K562 (cell line): ENCODE data around the gene SLC25A10. TPM values are rescaled to one million over a fixed set of nuclear protein-coding genes. Genes with fewer than 3 reads are reported as not detected.

ENCODE experiments used
- ATF7 ChIP-seq: fragments of 450-650 bp; IDR thresholded peaks from 2 replicates; pipeline ENCODE4 v1.7.1; 2014; ENCODE audit warnings: mild to moderate bottlenecking, moderate library complexity
- CC2D1A ChIP-seq: fragments of 450-650 bp; IDR thresholded peaks from 2 replicates; pipeline ENCODE4 v1.6.1; 2017; ENCODE audit warnings: mild to moderate bottlenecking
- CREM ChIP-seq: IDR thresholded peaks from 2 replicates; pipeline ENCODE4 v1.6.1; 2014; ENCODE audit warnings: antibody characterized with exemption, low read depth
- CTBP1 ChIP-seq: fragments of 450-650 bp; IDR thresholded peaks from 2 replicates; pipeline ENCODE4 v1.6.1; 2016; ENCODE audit warnings: borderline replicate concordance
- E2F3 ChIP-seq: fragments of 250-450 bp; sonication (Bioruptor Pico); IDR thresholded peaks from 2 replicates; pipeline ENCODE4 v1.4.0; 2020; ENCODE audit warnings: mild to moderate bottlenecking
- ELF1 ChIP-seq: fragments of 200-800 bp; sonication (Bioruptor generic); IDR thresholded peaks from 2 replicates; pipeline ENCODE4 v1.6.1; 2016; ENCODE audit warnings: missing genetic modification characterization, missing compliant biosample characterization
- FOS ChIP-seq: IDR thresholded peaks from 3 replicates; pipeline ENCODE4 v1.6.1; 2011; ENCODE audit not compliant: insufficient read length; ENCODE audit errors: extremely low read depth
- FOXA1 ChIP-seq: fragments of 450-650 bp; IDR thresholded peaks from 2 replicates; pipeline ENCODE4 v1.6.1; 2016; ENCODE audit warnings: mild to moderate bottlenecking, borderline replicate concordance
- JUND ChIP-seq, 2 experiments: IDR thresholded peaks; 2 replicates in 1 of 2; 3 replicates in 1 of 2; pipeline ENCODE4 v1.6.1; 2011; ENCODE audit warnings: borderline replicate concordance in 2 of 2, low read depth in 2 of 2, low read length in 2 of 2, improper control_type of control experiment in 1 of 2, missing biosample characterization in 1 of 2, missing genetic modification characterization in 1 of 2, missing genetic modification reagents in 1 of 2
- LARP7 ChIP-seq: fragments of 450-650 bp; IDR thresholded peaks from 2 replicates; pipeline ENCODE4 v1.6.1; 2016
- MBD2 ChIP-seq: sonication (generic); IDR thresholded peaks from 2 replicates; pipeline ENCODE4 v1.6.1; 2016; ENCODE audit warnings: low read depth, borderline replicate concordance
- MED1 ChIP-seq: sonication (generic); formaldehyde crosslinking; IDR thresholded peaks from 2 replicates; pipeline ENCODE4 v1.8.1; 2023; ENCODE audit warnings: missing genetic modification reagents, borderline replicate concordance
- MTA3 ChIP-seq: fragments of 450-650 bp; formaldehyde crosslinking; IDR thresholded peaks from 2 replicates; pipeline ENCODE4 v1.6.1; 2017; ENCODE audit warnings: mild to moderate bottlenecking, borderline replicate concordance
- NCOA1 ChIP-seq: fragments of 450-650 bp; IDR thresholded peaks from 2 replicates; pipeline ENCODE4 v1.6.1; 2016; ENCODE audit warnings: low read depth
- NCOR1 ChIP-seq: fragments of 450-650 bp; IDR thresholded peaks from 2 replicates; pipeline ENCODE4 v1.6.1; 2016; ENCODE audit warnings: mild to moderate bottlenecking, moderate library complexity
- POLR2B ChIP-seq: fragments of 450-650 bp; IDR thresholded peaks from 2 replicates; pipeline ENCODE4 v1.6.1; 2018; ENCODE audit warnings: low read depth; ENCODE audit not compliant: partially characterized antibody
- RCOR1 ChIP-seq, 2 experiments: IDR thresholded peaks; 2 replicates each; pipeline ENCODE4 v1.6.1; 2012; ENCODE audit warnings: low read depth in 2 of 2, low read length in 2 of 2, borderline replicate concordance in 1 of 2, improper control_type of control experiment in 1 of 2
- STAT5A ChIP-seq: IDR thresholded peaks from 2 replicates; pipeline ENCODE4 v1.6.1; 2012; ENCODE audit warnings: low read length, inconsistent platforms, borderline replicate concordance
- TARDBP ChIP-seq: fragments of 450-650 bp; IDR thresholded peaks from 2 replicates; pipeline ENCODE4 v1.6.1; 2016
- YY1 ChIP-seq, 3 experiments: IDR thresholded peaks; 2 replicates each; pipeline ENCODE4 v1.6.1; 2011; ENCODE audit warnings: low read length in 2 of 3, mild to moderate bottlenecking in 2 of 3, moderate library complexity in 2 of 3, borderline replicate concordance in 1 of 3, control low read depth in 1 of 3, low read depth in 1 of 3; ENCODE audit not compliant: insufficient read depth in 3 of 3, insufficient replicate concordance in 2 of 3, control insufficient read depth in 1 of 3, insufficient read length in 1 of 3; ENCODE audit errors: extremely low read depth in 1 of 3
- ZFP36 ChIP-seq: fragments of 150-350 bp; IDR thresholded peaks from 2 replicates; pipeline ENCODE4 v1.6.1; 2018; ENCODE audit warnings: low read length, low read depth; ENCODE audit not compliant: partially characterized antibody
- ZNF384 ChIP-seq: IDR thresholded peaks from 2 replicates; pipeline ENCODE4 v1.6.1; 2012; ENCODE audit warnings: low read depth, low read length, improper control_type of control experiment
- ZNF507 ChIP-seq: conservative IDR thresholded peaks from 2 replicates; pipeline ENCODE4 v1.6.1; 2017; ENCODE audit warnings: missing genetic modification characterization, missing compliant biosample characterization
- ZNF766 ChIP-seq: fragments of 200-800 bp; sonication (Bioruptor generic); conservative IDR thresholded peaks from 2 replicates; pipeline ENCODE4 v1.6.1; 2016; ENCODE audit warnings: missing genetic modification characterization, missing compliant biosample characterization
- polyA plus RNA-seq, 8 experiments: library from polyadenylated mRNA; depleted of rRNA in 4 of 8; stranded (reverse) in 5 of 8; unstranded in 3 of 8; fragments of >200 nt; fragmentation: Nextera tagmentation in 2 of 8; fragmentation: Illumina TruSeq in 1 of 8; extraction: Ambion mirVana in 2 of 8; extraction: Trizol in 1 of 8; gene quantifications; 2 replicates each; pipeline versions ENCODE4 v1.2.1 to v1.2.3, GENCODE V29; 2011 to 2014; ENCODE audit warnings: inconsistent platforms in 1 of 8, missing spikeins in 1 of 8
- total RNA-seq, 7 experiments: library from RNA; depleted of rRNA in 6 of 7; stranded (reverse); fragments of >200 nt in 6 of 7; fragmentation: Illumina TruSeq in 2 of 7; extraction: Trizol in 2 of 7; gene quantifications; 2 replicates each; pipeline versions ENCODE4 v1.2.1 to v1.2.3, GENCODE V29; 2011 to 2021; ENCODE audit warnings: low replicate concordance in 1 of 7
- TF ChIP-seq, protein P1 (sequence below): sonication (generic); formaldehyde crosslinking; IDR thresholded peaks from 2 replicates; pipeline ENCODE4 v1.9.0; 2022; ENCODE audit warnings: mild to moderate bottlenecking, missing genetic modification reagents
- TF ChIP-seq, protein P2 (sequence below): fragments of 450-650 bp; IDR thresholded peaks from 2 replicates; pipeline ENCODE4 v1.6.1; 2016; ENCODE audit warnings: low read depth, mild to moderate bottlenecking, moderate library complexity
- TF ChIP-seq, protein P3 (sequence below): fragments of 250-450 bp; sonication (Bioruptor Pico); IDR thresholded peaks from 2 replicates; pipeline ENCODE4 v1.4.0; 2020; ENCODE audit warnings: borderline replicate concordance

Gene SLC25A10
- total and polyA plus RNA-seq, 9 of the 15 experiments (the other 6 are each of a cell fraction or from before 2014, with no cell fraction given), result 0.10 to 85.6 (median 34.3) TPM

DNA sequence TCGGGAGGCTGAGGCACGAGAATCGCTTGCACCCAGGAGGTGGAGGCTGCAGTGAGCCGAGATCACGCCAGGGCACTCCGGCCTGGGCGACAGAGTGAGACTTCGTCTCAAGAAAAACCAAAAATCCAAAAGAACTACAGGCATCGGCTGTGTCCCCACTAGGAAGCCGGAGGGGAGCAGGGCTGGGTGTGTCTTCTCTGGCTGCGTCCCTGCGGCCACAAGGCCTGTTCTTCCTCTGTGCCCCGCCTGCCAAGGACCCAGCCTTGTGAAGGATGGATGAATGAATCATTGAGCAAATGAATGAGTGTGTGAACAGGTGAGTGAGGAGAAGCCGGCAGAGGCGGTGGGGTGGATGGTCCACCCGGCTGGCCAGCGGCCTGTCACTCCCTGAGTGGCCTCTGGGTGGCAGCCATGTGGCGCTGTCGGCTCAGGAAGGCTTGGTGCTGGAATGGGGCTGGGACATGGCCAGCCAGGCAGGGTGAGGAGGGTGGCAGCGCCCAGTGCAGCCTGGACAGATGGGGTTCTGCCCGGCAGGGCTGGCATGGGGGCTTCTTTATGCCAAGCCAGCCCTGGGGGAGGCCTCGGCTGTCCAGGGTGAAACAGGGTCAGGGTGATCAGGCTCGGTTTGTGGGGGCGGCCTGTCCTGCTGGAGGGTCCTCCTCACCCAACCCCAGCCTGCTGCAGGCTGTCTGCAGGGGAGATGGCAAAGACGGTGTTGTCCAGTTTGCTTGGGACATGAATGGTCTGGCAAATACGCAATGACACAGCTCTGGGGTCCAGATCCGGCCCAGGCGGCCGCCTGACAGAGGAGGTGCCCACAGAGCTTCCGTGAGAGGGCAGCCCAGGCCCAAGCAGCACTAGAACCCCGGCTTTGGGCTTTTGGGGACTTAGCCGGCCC lies 21.7 kb downstream of the SLC25A10 start (continued):
- no peak for TF ChIP-seq MBD2
- no peak for TF ChIP-seq NCOR1
- no peak for TF ChIP-seq MED1 (CRISPR knock-in tag)
- 0 out of 2 replicates have a peak, but pooled peaks have one; percentile 24 for TF ChIP-seq CREM
- peak; percentile 69; the same call in 1 of the 2 replicates for TF ChIP-seq CTBP1
- TF ChIP-seq, protein P1, sequence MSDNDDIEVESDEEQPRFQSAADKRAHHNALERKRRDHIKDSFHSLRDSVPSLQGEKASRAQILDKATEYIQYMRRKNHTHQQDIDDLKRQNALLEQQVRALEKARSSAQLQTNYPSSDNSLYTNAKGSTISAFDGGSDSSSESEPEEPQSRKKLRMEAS (CRISPR knock-in tag), result peak; percentile 20; the same call in 1 of the 2 replicates
- peak; percentile 77 for TF ChIP-seq CC2D1A
- no peak for TF ChIP-seq FOXA1
- TF ChIP-seq ELF1 (tag), result no peak
- no peak for TF ChIP-seq FOS
- no peak for TF ChIP-seq LARP7
- TF ChIP-seq, protein P2, sequence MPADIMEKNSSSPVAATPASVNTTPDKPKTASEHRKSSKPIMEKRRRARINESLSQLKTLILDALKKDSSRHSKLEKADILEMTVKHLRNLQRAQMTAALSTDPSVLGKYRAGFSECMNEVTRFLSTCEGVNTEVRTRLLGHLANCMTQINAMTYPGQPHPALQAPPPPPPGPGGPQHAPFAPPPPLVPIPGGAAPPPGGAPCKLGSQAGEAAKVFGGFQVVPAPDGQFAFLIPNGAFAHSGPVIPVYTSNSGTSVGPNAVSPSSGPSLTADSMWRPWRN, result no peak
- no peak for TF ChIP-seq NCOA1
- TF ChIP-seq TARDBP, result no peak
- TF ChIP-seq, protein P3, sequence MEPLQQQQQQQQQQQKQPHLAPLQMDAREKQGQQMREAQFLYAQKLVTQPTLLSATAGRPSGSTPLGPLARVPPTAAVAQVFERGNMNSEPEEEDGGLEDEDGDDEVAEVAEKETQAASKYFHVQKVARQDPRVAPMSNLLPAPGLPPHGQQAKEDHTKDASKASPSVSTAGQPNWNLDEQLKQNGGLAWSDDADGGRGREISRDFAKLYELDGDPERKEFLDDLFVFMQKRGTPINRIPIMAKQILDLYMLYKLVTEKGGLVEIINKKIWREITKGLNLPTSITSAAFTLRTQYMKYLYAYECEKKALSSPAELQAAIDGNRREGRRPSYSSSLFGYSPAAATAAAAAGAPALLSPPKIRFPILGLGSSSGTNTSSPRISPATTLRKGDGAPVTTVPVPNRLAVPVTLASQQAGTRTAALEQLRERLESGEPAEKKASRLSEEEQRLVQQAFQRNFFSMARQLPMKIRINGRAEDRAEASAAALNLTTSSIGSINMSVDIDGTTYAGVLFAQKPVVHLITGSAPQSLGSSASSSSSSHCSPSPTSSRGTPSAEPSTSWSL, result no peak
- no peak for TF ChIP-seq ZNF766
- TF ChIP-seq JUND (IDR thresholded peaks at IDR 0.05; ENCODE audit: borderline replicate concordance, low read depth, low read length), result peak; percentile 54
- TF ChIP-seq JUND (tag; IDR thresholded peaks at IDR 0.05; ENCODE audit: borderline replicate concordance, low read depth, low read length), result no peak
- peak; percentile 23; the same call in 1 of the 2 replicates for TF ChIP-seq ZNF384
- TF ChIP-seq E2F3, result no peak
- TF ChIP-seq ATF7, result no peak
- TF ChIP-seq STAT5A, result no peak
- no peak for TF ChIP-seq POLR2B
- peak; percentile 47; the same call in 1 of the 2 replicates for TF ChIP-seq MTA3
- TF ChIP-seq RCOR1 (IDR thresholded peaks at IDR 0.05; ENCODE audit: borderline replicate concordance in 1 of 2, low read depth in 2 of 2, low read length in 2 of 2), result 0 out of 4 replicates have a peak, but pooled peaks of 1 of the 2 experiments have one; percentile 10
- TF ChIP-seq ZFP36, result no peak
- peak in 2 of 3 experiments; percentile 26 to 28 for TF ChIP-seq YY1 (IDR thresholded peaks at IDR 0.05; ENCODE audit: borderline replicate concordance in 1 of 3, control insufficient read depth in 1 of 3, extremely low read depth in 1 of 3, insufficient read depth in 3 of 3, insufficient read length in 1 of 3, insufficient replicate concordance in 2 of 3, low read depth in 1 of 3, low read length in 2 of 3)
- no peak for TF ChIP-seq ZNF507 (tag)
